Adrenal gland (tissue), 12 donors: ENCODE data around the gene DNAH1. TPM values are rescaled to one million over a fixed set of nuclear protein-coding genes. Genes with fewer than 3 reads are reported as not detected.

Experiments used
- DNase-seq, 7 donors: peaks; one replicate each; pipeline ENCODE4 v3.0.0-alpha.2; 2019 to 2020
- H3K27ac ChIP-seq, 5 donors: fragments of 200-600 bp; sonication (generic) in 4 of 5; 1 replicate in 3 of 5; 2 replicates in 2 of 5; pipeline versions ENCODE4 v1.5.1 to v1.8.0; 2016 to 2020; ENCODE audit warnings: mild to moderate bottlenecking in 1 of 5
- H3K27me3 ChIP-seq: fragments of 200-600 bp; 2 replicates; pipeline ENCODE4 v1.8.0; 2021
- H3K36me3 ChIP-seq, 2 donors: fragments of 200-600 bp; replicated peaks in 1 of 2; 1 replicate in 1 of 2; 2 replicates in 1 of 2; pipeline versions ENCODE4 v1.5.1 to v1.8.0; 2018 to 2022
- H3K4me1 ChIP-seq, 2 donors: fragments of 200-600 bp; replicated peaks in 1 of 2; 1 replicate in 1 of 2; 2 replicates in 1 of 2; pipeline versions ENCODE4 v1.5.1 to v1.8.0; 2018 to 2021
- H3K4me3 ChIP-seq, 4 donors: fragments of 200-600 bp; sonication (generic) in 3 of 4; one replicate each; pipeline ENCODE4 v1.5.1; 2016 to 2018
- H3K9me3 ChIP-seq, 3 donors: fragments of 200-600 bp; sonication (generic) in 1 of 3; replicated peaks in 1 of 3; 1 replicate in 2 of 3; 2 replicates in 1 of 3; pipeline versions ENCODE4 v1.5.1 to v1.8.0; 2016 to 2021
- POLR2A ChIP-seq, 2 donors: fragments of 450-650 bp; IDR thresholded peaks; one replicate each; pipeline ENCODE4 v1.6.1; 2017; ENCODE audit warnings: antibody characterized with exemption in 2 of 2, mild to moderate bottlenecking in 2 of 2, moderate library complexity in 1 of 2
- WGBS, 4 donors: extraction: QIAGEN DNeasy Blood & Tissue Kit in 2 of 4; methylation state at CpG; one replicate each; pipeline versions ENCODE4 v1.1.5 to v1.1.7; 2013 to 2017; 5-methylcytosine and 5-hydroxymethylcytosine counted together
- intact Hi-C, 2 donors: fragments of 100-400 bp; cut with DNase I; formaldehyde crosslinking; loops; one replicate each; pipeline versions ENCODE4 v1.14.1 to v1.15.0; 2022 to 2023
- polyA plus RNA-seq, 3 donors: library from polyadenylated mRNA; stranded (reverse); fragments of 200-250 nt in 2 of 3; fragments of 350-450 nt in 1 of 3; fragmentation: Illumina TruSeq in 1 of 3; extraction: RNeasy Lipid Tissue Mini Kit (QIAGEN cat#74804) in 1 of 3; gene quantifications; one replicate each; pipeline ENCODE4 v1.2.3, GENCODE V29; 2013 to 2014
- total RNA-seq, 9 donors: library from RNA; depleted of rRNA in 4 of 9; stranded (reverse); fragments of >200 nt in 4 of 9; fragments of 120-200 nt in 1 of 9; fragmentation: NEBNext Ultra II Directional in 1 of 9; extraction: Animal tissue kit (Norgen Biotek cat#: 25700) in 1 of 9; gene quantifications; one replicate each; pipeline versions ENCODE4 v1.1.0 to v1.2.4, GENCODE V29; 2013 to 2023
- TF ChIP-seq, protein P1 (sequence below), 6 experiments: fragments of 450-650 bp in 4 of 6; fragments of 200-600 bp in 2 of 6; sonication (generic) in 1 of 6; IDR thresholded peaks; 1 replicate in 5 of 6; 2 replicates in 1 of 6; pipeline versions ENCODE4 v1.5.1 to v1.8.0; 2016 to 2021; ENCODE audit warnings: antibody characterized with exemption in 6 of 6, mild to moderate bottlenecking in 2 of 6, moderate library complexity in 1 of 6
- donor health status: healthy with polysubstance abuse.
- donor health status: Bipolar disorder and iron deficiency.
- donor health status: DM: yes; HTN: yes; CAD: no.
- donor health status: DM: no; HTN: no; CAD: no.
- donor health status: DM: no; HTN: no; CAD: no.
- donor health status: DM: yes; HTN: yes; CAD: no.

DNAH1 gene
- total and polyA plus RNA-seq, 12 donors, result 2.1 to 24.4 (median 9.0) TPM

DNA sequence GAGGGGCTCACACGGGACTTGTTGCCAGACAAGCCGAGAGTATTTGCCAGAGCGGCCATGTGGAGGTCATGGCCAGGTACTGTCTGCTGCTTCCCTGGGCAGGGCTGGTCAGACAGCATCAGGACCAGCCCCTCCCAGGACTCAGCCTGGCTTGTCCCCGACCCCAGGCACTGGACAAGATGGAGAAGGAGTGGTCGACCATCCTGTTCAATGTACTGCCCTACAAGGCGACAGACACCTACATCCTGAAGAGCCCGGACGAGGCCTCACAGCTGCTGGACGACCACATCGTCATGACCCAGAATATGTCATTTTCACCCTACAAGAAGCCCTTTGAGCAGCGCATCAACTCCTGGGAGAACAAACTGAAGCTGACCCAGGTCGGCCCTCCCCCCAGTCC lies 38.6 kb downstream of the DNAH1 start:
- intact Hi-C loops, result no loop called here
- H3K4me3 ChIP-seq, result no peak overlapping the region
- H3K27ac ChIP-seq, result no peak overlapping the region
- 88 to 89% (median 89%) methylated on average over 8 to 12 of the region's 12 CpGs for WGBS, 4 donors
- TF ChIP-seq, protein P1, sequence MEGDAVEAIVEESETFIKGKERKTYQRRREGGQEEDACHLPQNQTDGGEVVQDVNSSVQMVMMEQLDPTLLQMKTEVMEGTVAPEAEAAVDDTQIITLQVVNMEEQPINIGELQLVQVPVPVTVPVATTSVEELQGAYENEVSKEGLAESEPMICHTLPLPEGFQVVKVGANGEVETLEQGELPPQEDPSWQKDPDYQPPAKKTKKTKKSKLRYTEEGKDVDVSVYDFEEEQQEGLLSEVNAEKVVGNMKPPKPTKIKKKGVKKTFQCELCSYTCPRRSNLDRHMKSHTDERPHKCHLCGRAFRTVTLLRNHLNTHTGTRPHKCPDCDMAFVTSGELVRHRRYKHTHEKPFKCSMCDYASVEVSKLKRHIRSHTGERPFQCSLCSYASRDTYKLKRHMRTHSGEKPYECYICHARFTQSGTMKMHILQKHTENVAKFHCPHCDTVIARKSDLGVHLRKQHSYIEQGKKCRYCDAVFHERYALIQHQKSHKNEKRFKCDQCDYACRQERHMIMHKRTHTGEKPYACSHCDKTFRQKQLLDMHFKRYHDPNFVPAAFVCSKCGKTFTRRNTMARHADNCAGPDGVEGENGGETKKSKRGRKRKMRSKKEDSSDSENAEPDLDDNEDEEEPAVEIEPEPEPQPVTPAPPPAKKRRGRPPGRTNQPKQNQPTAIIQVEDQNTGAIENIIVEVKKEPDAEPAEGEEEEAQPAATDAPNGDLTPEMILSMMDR (IDR thresholded peaks at IDR 0.05), result no peak
- TF ChIP-seq POLR2A (IDR thresholded peaks at IDR 0.05), result no peak
- no peaks in the 10 kb centered on the region for H3K9me3 ChIP-seq
- DNase-seq, result no peak
- H3K36me3 ChIP-seq, result no peaks in the 10 kb centered on the region
- no peaks in the 10 kb centered on the region for H3K4me1 ChIP-seq
- H3K27me3 ChIP-seq, result no peaks in the 10 kb centered on the region

DNA sequence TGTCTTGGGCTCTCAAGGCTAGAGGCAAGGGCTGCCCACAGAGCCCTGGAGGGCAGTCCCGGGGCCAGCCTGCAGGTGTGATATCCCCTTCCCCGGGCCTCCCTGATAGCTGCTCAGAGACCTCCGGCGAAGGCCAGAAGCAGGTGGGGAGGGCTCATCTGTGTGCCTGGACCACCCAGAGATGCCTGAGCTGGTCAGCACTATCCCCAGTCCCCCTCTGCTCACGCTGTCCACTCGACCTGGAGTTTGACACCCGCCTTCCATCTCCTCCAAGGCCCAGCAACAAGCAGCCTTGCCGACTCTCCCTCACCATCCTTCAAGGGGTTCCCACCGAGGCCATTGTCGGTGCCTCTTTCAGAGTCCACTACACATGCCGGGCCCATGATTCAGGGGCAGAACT lies 39.4 kb downstream of the DNAH1 start:
- TF ChIP-seq, protein P1 (IDR thresholded peaks at IDR 0.05), result no peak
- no peak for TF ChIP-seq POLR2A (IDR thresholded peaks at IDR 0.05)
- Histone ChIP-seq H3K9me3 (no peaks in the 10 kb centered on the region), H3K27ac (no peak overlapping the region), H3K4me1 (no peaks in the 10 kb centered on the region), H3K27me3 (no peaks in the 10 kb centered on the region), H3K4me3 (no peak overlapping the region), H3K36me3 (peaks cover 0 to 6% of the 10 kb centered on the region in 2 donors)
- intact Hi-C loops, result no loop called here
- DNase-seq, result no peak
- WGBS, 4 donors, result 91 to 100% (median 98%) methylated on average over 3 to 11 of the region's 11 CpGs

DNA sequence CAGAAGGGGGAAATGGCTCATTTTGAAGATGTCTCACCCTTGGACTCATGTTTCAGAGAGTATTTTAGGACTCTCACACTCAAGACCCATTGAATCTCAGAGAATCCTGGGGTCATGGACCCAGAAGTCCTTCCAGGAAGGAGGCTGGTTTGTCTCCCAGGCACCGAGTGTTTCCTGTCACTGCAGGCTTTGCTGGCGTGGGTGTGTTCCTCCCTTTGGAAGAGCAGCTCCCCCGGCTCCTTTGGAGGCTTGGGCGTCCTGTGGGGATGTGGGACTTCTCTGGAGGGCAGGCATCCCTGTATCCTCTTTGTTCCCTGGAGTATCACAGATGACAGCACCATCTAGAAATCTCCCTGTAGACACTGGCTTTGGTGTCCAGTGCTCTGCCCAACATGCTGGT lies 40.0 kb downstream of the DNAH1 start:
- DNase-seq, result no peak
- H3K36me3 ChIP-seq, result peaks cover 0 to 9% of the 10 kb centered on the region in 2 donors
- H3K27me3 ChIP-seq, result no peaks in the 10 kb centered on the region
- 69 to 97% (median 89%) methylated on average over 4 of the region's 4 CpGs for WGBS, 4 donors
- intact Hi-C loops, result no loop called here
- H3K4me3 ChIP-seq, result no peak overlapping the region
- no peak overlapping the region for H3K27ac ChIP-seq
- no peak for TF ChIP-seq POLR2A (IDR thresholded peaks at IDR 0.05)
- TF ChIP-seq, protein P1 (IDR thresholded peaks at IDR 0.05), result no peak
- H3K9me3 ChIP-seq, result no peaks in the 10 kb centered on the region
- no peaks in the 10 kb centered on the region for H3K4me1 ChIP-seq

DNA sequence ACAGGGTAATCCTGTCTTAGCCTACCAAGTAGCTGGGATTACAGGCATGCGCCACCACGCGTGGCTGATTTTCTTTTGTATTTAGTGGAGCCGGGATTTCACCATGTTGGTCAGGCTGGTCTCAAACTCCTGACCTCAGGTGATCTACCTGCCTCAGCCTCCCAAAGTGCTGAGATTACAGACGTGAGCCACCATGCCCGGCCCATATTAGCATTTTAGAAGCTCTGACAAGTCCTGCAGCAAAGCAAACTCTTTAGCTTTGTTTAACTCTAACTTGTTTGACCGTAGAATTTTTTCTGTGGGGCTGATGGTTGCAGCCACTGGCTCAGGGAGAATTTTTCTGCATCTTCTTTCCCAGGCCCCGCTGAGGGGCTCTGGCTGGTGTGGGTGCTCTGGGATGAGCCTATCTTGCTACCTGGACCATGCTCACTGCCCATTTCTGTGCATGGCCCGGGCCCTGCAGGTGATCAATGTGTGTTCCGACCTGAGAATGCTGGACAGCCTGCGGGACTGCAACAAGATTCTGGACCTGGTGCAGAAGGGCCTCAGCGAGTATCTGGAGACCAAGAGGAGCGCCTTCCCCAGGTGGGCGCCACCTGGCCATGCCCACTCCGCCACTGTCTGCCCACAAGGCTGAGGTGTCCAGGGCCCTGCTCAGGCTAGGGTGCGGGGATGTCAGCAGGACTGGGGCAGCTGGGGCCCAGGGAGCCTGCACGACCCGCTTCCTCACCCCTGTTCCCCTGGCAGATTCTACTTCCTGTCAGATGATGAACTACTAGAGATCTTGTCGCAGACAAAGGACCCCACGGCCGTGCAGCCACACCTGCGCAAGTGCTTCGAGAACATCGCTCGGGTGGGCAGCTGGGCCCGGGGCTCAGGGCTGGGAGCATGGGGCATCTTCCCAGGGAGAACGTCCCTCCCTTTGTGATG lies 41.3 kb downstream of the DNAH1 start:
- intact Hi-C loops, result no loop called here
- H3K9me3 ChIP-seq, result no peaks in the 10 kb centered on the region
- peaks cover 0 to 12% of the 10 kb centered on the region in 2 donors for H3K36me3 ChIP-seq
- H3K27ac ChIP-seq, result no peak overlapping the region
- H3K27me3 ChIP-seq, result no peaks in the 10 kb centered on the region
- no peak overlapping the region for H3K4me3 ChIP-seq
- no peak for TF ChIP-seq POLR2A (IDR thresholded peaks at IDR 0.05)
- TF ChIP-seq, protein P1 (IDR thresholded peaks at IDR 0.05), result no peak
- DNase-seq, result no peak
- no peaks in the 10 kb centered on the region for H3K4me1 ChIP-seq
- WGBS, 4 donors, result 88 to 96% (median 92%) methylated on average over 16 to 27 of the region's 27 CpGs
